ENCODE data around the gene TFEB.

The TFEB gene

DNA sequence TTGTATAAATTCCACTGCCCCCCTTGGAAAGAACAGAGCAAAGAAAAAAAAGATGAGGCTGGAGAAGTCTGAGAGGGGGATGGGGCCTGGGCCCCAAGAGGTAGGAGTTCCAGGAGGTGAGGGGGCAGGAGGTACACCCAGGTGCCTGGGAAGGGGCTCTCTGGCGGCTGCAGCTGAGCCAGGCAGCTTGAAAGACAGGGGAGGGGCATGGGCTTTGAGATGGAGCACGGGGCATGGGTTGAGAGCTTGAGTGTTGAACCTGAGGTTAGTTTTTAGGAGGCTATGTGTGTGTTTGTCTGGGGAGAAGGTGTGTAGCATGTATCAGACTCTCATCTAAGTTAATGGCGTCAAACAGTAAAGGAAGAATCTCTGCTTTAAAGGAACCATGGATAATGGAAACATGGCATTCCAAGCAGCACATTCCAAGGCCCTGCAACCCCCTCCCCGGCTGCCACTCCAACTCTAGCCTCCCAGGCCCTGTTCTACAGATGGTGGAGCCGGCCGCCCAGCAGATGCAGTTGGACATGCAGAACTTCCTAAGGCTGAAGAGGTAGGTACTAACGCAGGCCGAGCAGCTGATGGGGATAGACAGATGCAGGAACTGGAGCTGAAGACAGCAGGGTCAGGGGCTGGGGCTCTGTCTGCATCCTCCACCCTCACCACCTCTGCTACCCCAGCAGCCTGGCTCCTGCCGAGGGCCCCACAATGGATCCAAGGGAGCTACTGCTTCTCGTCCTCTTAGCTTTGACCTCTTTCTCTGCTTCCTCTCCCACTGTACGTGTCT is 55.0 kb downstream of the TFEB start:
- H3K36me3 ChIP-seq (ENCODE audit: insufficient read depth, low read length), result peaks cover under 1% of the 10 kb centered on the region
- H3K9ac ChIP-seq (ENCODE audit: low read length), result no peak overlapping the region
- H3K9me3 ChIP-seq (ENCODE audit: low read length), result no peaks in the 10 kb centered on the region
- H3K27me3 ChIP-seq (ENCODE audit: control insufficient read depth in 1 of 2, insufficient read depth in 2 of 2, low read length in 2 of 2), result no peaks in the 10 kb centered on the region
- H3K27ac ChIP-seq (ENCODE audit: low read depth, low read length), result no peak overlapping the region
- H3K4me3 ChIP-seq (ENCODE audit: low read depth in 1 of 2, low read length in 2 of 2), result no peak overlapping the region
- peaks cover 18% of the 10 kb centered on the region for H3K4me1 ChIP-seq (ENCODE audit: insufficient read depth, low read length)

DNA sequence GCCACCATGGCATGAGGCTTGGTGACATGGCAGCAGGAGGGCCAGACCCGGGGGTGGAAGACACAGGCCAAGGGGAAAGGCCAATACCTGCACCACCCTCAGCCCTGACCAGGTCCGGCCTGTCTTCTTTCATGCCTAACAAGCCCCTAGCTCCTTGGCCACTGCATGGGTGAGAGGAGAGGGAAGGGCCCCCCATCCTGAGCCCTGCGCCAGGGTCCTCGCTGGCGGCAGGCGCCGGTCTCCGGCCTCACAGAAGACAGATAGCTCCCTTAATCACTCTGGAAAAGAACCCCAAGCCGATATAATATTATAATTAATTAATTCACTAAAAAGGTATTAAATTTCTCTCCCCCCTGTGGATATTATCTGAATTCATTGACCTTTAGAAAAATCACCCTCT is 55.7 kb downstream of the TFEB start:
- H3K27ac ChIP-seq (ENCODE audit: low read depth, low read length), result no peak overlapping the region
- no peak overlapping the region for H3K4me3 ChIP-seq (ENCODE audit: low read depth in 1 of 2, low read length in 2 of 2)
- H3K9ac ChIP-seq (ENCODE audit: low read length), result no peak overlapping the region
- H3K27me3 ChIP-seq (ENCODE audit: control insufficient read depth in 1 of 2, insufficient read depth in 2 of 2, low read length in 2 of 2), result no peaks in the 10 kb centered on the region
- H3K36me3 ChIP-seq (ENCODE audit: insufficient read depth, low read length), result no peaks in the 10 kb centered on the region
- no peaks in the 10 kb centered on the region for H3K9me3 ChIP-seq (ENCODE audit: low read length)
- H3K4me1 ChIP-seq (ENCODE audit: insufficient read depth, low read length), result peaks cover 18% of the 10 kb centered on the region

DNA sequence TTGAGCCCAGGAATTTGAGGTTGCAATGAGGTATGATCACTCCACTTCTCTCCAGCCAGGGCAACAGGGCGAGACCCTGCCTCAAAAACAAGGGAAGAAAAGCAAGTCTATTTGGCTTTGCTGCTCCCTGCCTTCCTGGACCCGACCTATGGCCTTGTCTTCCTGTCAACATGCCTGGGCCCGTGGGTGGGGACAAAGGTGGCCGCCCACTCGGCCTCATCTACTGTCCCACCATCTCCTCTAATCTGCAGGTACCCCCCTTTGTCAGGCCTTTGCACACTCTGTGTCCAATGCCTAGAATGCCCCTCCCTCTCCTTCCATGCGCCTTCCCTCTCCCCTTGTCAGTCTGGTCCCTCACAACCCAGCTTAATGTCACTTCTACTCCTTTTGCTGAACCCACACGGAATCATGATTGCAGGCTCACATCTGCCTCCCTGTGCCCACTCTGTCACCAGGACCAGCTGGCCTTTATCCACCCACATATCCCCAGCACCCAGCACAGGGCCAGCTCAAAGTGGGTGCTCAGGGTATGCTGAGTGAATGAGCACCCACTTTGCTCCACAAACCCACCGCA is 56.8 kb downstream of the TFEB start:
- Histone ChIP-seq H3K4me1 (ENCODE audit: insufficient read depth, low read length) (peaks cover 15% of the 10 kb centered on the region), H3K36me3 (ENCODE audit: insufficient read depth, low read length) (no peaks in the 10 kb centered on the region)

DNA sequence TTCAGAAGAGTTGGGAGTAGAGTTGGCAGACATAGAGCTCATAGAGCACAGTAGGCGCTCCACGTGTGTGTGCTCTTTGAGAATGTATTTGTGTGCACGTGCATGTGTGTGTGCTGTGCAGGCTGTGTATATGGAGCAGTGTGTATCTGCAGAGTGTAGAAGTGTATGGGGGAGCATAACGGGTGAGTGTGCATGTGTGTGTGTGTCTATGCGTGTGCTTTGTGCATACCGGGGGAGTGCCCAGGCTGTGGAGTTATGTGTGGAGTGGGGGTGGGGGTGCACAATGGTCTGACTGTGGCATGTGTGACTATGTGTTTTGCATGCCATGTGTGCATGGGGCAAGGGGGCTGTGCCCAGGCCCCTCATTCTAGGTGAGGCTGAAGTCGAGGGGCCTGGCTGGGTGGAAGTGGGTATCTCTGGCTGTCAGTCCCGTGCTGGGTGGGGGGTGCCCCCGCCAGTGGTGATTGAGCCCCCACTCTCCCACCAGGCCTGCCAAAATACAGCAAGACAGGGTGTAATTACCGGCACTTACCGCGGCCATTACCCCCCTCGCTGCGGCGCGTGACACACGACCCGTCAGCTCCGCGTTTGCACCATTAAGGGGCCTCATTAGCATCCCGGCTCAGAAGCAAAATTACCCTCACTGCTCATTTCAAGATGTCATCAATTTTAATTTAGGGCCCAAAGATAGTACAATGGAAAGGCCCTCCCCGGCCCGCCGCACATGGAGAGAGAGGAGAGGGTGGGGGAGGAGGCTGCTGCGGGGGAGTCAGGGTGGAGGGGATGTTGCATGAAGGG is 58.1 kb downstream of the TFEB start:
- Histone ChIP-seq H3K27me3 (ENCODE audit: control insufficient read depth in 1 of 2, insufficient read depth in 2 of 2, low read length in 2 of 2) (no peaks in the 10 kb centered on the region), H3K9me3 (ENCODE audit: low read length) (no peaks in the 10 kb centered on the region), H3K9ac (ENCODE audit: low read length) (no peak overlapping the region), H3K4me1 (ENCODE audit: insufficient read depth, low read length) (peaks cover 4% of the 10 kb centered on the region), H3K4me3 (ENCODE audit: low read depth in 1 of 2, low read length in 2 of 2) (no peak overlapping the region), H3K36me3 (ENCODE audit: insufficient read depth, low read length) (no peaks in the 10 kb centered on the region), H3K27ac (ENCODE audit: low read depth, low read length) (no peak overlapping the region)

More for the DNA sequence above, 56.8 kb downstream of the TFEB start:
- Histone ChIP-seq H3K27ac (ENCODE audit: low read depth, low read length) (no peak overlapping the region), H3K9me3 (ENCODE audit: low read length) (no peaks in the 10 kb centered on the region), H3K27me3 (ENCODE audit: control insufficient read depth in 1 of 2, insufficient read depth in 2 of 2, low read length in 2 of 2) (no peaks in the 10 kb centered on the region), H3K9ac (ENCODE audit: low read length) (no peak overlapping the region), H3K4me3 (ENCODE audit: low read depth in 1 of 2, low read length in 2 of 2) (no peak overlapping the region)

DNA sequence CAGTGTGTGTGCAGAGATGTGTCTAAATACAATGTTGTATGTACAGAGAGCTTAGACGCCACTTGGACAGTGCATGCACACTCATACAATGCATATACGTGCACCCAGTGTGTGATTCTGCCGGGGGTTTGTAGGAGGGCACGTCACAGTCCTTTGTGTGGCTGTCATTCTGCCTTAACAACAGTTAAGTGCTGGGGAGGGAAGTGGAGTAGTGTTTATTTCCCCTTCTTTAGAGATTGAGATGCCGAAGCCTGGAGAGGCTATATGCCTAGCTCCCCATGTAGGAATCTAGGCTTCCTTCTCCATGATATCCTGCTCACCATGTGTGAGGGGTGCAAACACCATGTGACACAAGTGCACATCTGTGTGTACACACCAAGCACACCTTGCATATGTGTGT is 59.0 kb downstream of the TFEB start:
- H3K9me3 ChIP-seq (ENCODE audit: low read length), result no peaks in the 10 kb centered on the region
- no peaks in the 10 kb centered on the region for H3K27me3 ChIP-seq (ENCODE audit: control insufficient read depth in 1 of 2, insufficient read depth in 2 of 2, low read length in 2 of 2)
- no peak overlapping the region for H3K9ac ChIP-seq (ENCODE audit: low read length)
- H3K36me3 ChIP-seq (ENCODE audit: insufficient read depth, low read length), result no peaks in the 10 kb centered on the region
- H3K27ac ChIP-seq (ENCODE audit: low read depth, low read length), result no peak overlapping the region
- H3K4me3 ChIP-seq (ENCODE audit: low read depth in 1 of 2, low read length in 2 of 2), result no peak overlapping the region
- no peaks in the 10 kb centered on the region for H3K4me1 ChIP-seq (ENCODE audit: insufficient read depth, low read length)

- Histone ChIP-seq H3K4me3 (ENCODE audit: low read depth in 1 of 2, low read length in 2 of 2) (no peak overlapping the region), H3K9me3 (ENCODE audit: low read length) (no peaks in the 10 kb centered on the region)
Observed at GRCh38 chr6:41675992-41676391, 59.4 kb downstream of the TFEB start.

GRCh38 chr6:41675176-41675775 is 60.1 kb downstream of the TFEB start:
- Histone ChIP-seq H3K4me1 (ENCODE audit: insufficient read depth, low read length) (no peaks in the 10 kb centered on the region), H3K9me3 (ENCODE audit: low read length) (no peaks in the 10 kb centered on the region), H3K9ac (ENCODE audit: low read length) (no peak overlapping the region), H3K27me3 (ENCODE audit: control insufficient read depth in 1 of 2, insufficient read depth in 2 of 2, low read length in 2 of 2) (no peaks in the 10 kb centered on the region), H3K4me3 (ENCODE audit: low read depth in 1 of 2, low read length in 2 of 2) (no peak overlapping the region), H3K27ac (ENCODE audit: low read depth, low read length) (no peak overlapping the region), H3K36me3 (ENCODE audit: insufficient read depth, low read length) (no peaks in the 10 kb centered on the region)

More at GRCh38 chr6:41675992-41676391, 59.4 kb downstream of the TFEB start:
- no peaks in the 10 kb centered on the region for H3K4me1 ChIP-seq (ENCODE audit: insufficient read depth, low read length)
- H3K27me3 ChIP-seq (ENCODE audit: control insufficient read depth in 1 of 2, insufficient read depth in 2 of 2, low read length in 2 of 2), result no peaks in the 10 kb centered on the region
- H3K9ac ChIP-seq (ENCODE audit: low read length), result no peak overlapping the region
- no peaks in the 10 kb centered on the region for H3K36me3 ChIP-seq (ENCODE audit: insufficient read depth, low read length)
- H3K27ac ChIP-seq (ENCODE audit: low read depth, low read length), result no peak overlapping the region

DNA sequence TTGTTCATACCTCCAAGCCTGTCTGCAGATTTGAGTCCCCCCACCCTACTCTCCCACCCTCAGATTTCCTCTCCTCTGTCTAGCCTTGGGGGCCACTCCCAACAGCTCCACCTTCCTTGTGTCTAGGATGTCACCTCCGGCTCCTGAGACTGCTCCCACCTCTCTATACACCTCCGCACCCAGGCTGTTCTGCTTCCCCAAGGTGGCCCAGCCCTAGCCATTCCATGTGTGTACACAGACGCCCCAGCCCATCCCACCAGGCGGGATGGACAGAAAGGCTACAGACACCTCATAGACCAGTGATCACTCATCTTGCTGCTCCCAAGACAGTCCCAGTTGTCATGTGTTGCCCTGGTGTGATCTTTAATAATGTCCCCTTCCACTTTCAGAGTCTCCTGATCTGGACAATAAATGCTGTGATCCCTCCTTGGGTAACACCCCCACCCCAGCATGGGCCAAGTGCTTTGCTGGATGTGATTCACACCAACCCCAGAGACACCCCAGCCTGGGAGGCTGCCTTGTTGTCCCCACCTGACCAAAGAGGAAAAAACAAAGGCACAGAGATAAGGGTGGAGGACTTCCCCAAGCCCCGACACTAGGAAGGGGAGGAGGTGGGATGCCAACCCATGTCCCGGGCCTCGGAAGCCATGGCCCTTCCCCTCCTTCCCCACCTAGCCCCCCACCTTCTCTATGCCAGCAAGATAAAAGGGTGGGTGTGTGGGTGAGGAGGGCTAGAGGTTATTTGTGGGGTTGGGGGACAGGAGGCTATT is 61.0 kb downstream of the TFEB start:
- Histone ChIP-seq H3K9ac (ENCODE audit: low read length) (no peak overlapping the region), H3K27ac (ENCODE audit: low read depth, low read length) (no peak overlapping the region), H3K27me3 (ENCODE audit: control insufficient read depth in 1 of 2, insufficient read depth in 2 of 2, low read length in 2 of 2) (no peaks in the 10 kb centered on the region), H3K4me3 (ENCODE audit: low read depth in 1 of 2, low read length in 2 of 2) (no peak overlapping the region), H3K9me3 (ENCODE audit: low read length) (no peaks in the 10 kb centered on the region), H3K36me3 (ENCODE audit: insufficient read depth, low read length) (no peaks in the 10 kb centered on the region), H3K4me1 (ENCODE audit: insufficient read depth, low read length) (no peaks in the 10 kb centered on the region)

DNA sequence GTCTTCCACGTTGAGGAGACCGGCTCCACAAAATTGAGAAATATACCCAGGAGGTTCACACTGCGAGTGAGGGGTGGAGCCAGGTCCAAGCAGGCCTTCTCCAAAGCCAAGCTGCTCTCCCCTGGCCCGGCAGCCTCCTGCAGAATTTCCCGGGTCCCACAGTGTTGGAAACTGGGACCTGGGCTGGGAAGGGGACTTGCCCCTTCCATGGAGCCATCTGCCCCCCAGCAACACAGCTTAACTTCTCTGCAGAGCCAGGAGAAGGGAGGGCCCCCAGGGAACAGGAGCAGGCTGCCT is 61.8 kb downstream of the TFEB start:
- no peaks in the 10 kb centered on the region for H3K9me3 ChIP-seq (ENCODE audit: low read length)
- no peaks in the 10 kb centered on the region for H3K4me1 ChIP-seq (ENCODE audit: insufficient read depth, low read length)
- no peaks in the 10 kb centered on the region for H3K27me3 ChIP-seq (ENCODE audit: control insufficient read depth in 1 of 2, insufficient read depth in 2 of 2, low read length in 2 of 2)
- H3K4me3 ChIP-seq (ENCODE audit: low read depth in 1 of 2, low read length in 2 of 2), result no peak overlapping the region
- no peak overlapping the region for H3K9ac ChIP-seq (ENCODE audit: low read length)
- H3K36me3 ChIP-seq (ENCODE audit: insufficient read depth, low read length), result no peaks in the 10 kb centered on the region
- no peak overlapping the region for H3K27ac ChIP-seq (ENCODE audit: low read depth, low read length)

- H3K9me3 ChIP-seq (ENCODE audit: low read length), result no peaks in the 10 kb centered on the region
- H3K36me3 ChIP-seq (ENCODE audit: insufficient read depth, low read length), result no peaks in the 10 kb centered on the region
- H3K4me3 ChIP-seq (ENCODE audit: low read depth in 1 of 2, low read length in 2 of 2), result no peak overlapping the region
- H3K9ac ChIP-seq (ENCODE audit: low read length), result no peak overlapping the region
- H3K27me3 ChIP-seq (ENCODE audit: control insufficient read depth in 1 of 2, insufficient read depth in 2 of 2, low read length in 2 of 2), result no peaks in the 10 kb centered on the region
- no peak overlapping the region for H3K27ac ChIP-seq (ENCODE audit: low read depth, low read length)
- H3K4me1 ChIP-seq (ENCODE audit: insufficient read depth, low read length), result no peaks in the 10 kb centered on the region
Observed at GRCh38 chr6:41672816-41673703, 62.3 kb downstream of the TFEB start.

Measured in muscle layer of colon (tissue), 2 donors.